Adrenal gland (tissue), 12 donors: ENCODE measurements around the gene SLC24A3. TPM values are rescaled to one million over a fixed set of nuclear protein-coding genes. Genes with fewer than 3 reads are reported as not detected.

Source experiments
- DNase-seq, 7 donors: peaks; one replicate each; pipeline ENCODE4 v3.0.0-alpha.2; 2019 to 2020
- H3K27ac ChIP-seq, 5 donors: fragments of 200-600 bp; sonication (generic) in 4 of 5; 1 replicate in 3 of 5; 2 replicates in 2 of 5; pipeline versions ENCODE4 v1.5.1 to v1.8.0; 2016 to 2020; ENCODE audit warnings: mild to moderate bottlenecking in 1 of 5
- H3K27me3 ChIP-seq: fragments of 200-600 bp; 2 replicates; pipeline ENCODE4 v1.8.0; 2021
- H3K36me3 ChIP-seq, 2 donors: fragments of 200-600 bp; replicated peaks in 1 of 2; 1 replicate in 1 of 2; 2 replicates in 1 of 2; pipeline versions ENCODE4 v1.5.1 to v1.8.0; 2018 to 2022
- H3K4me1 ChIP-seq, 2 donors: fragments of 200-600 bp; replicated peaks in 1 of 2; 1 replicate in 1 of 2; 2 replicates in 1 of 2; pipeline versions ENCODE4 v1.5.1 to v1.8.0; 2018 to 2021
- H3K4me3 ChIP-seq, 4 donors: fragments of 200-600 bp; sonication (generic) in 3 of 4; one replicate each; pipeline ENCODE4 v1.5.1; 2016 to 2018
- H3K9me3 ChIP-seq, 3 donors: fragments of 200-600 bp; sonication (generic) in 1 of 3; replicated peaks in 1 of 3; 1 replicate in 2 of 3; 2 replicates in 1 of 3; pipeline versions ENCODE4 v1.5.1 to v1.8.0; 2016 to 2021
- CTCF ChIP-seq, 6 experiments: fragments of 450-650 bp in 4 of 6; fragments of 200-600 bp in 2 of 6; sonication (generic) in 1 of 6; IDR thresholded peaks; 1 replicate in 5 of 6; 2 replicates in 1 of 6; pipeline versions ENCODE4 v1.5.1 to v1.8.0; 2016 to 2021; ENCODE audit warnings: antibody characterized with exemption in 6 of 6, mild to moderate bottlenecking in 2 of 6, moderate library complexity in 1 of 6
- POLR2A ChIP-seq, 2 donors: fragments of 450-650 bp; IDR thresholded peaks; one replicate each; pipeline ENCODE4 v1.6.1; 2017; ENCODE audit warnings: antibody characterized with exemption in 2 of 2, mild to moderate bottlenecking in 2 of 2, moderate library complexity in 1 of 2
- WGBS, 4 donors: extraction: QIAGEN DNeasy Blood & Tissue Kit in 2 of 4; methylation state at CpG; one replicate each; pipeline versions ENCODE4 v1.1.5 to v1.1.7; 2013 to 2017; 5-methylcytosine and 5-hydroxymethylcytosine counted together
- intact Hi-C, 2 donors: fragments of 100-400 bp; cut with DNase I; formaldehyde crosslinking; loops; one replicate each; pipeline versions ENCODE4 v1.14.1 to v1.15.0; 2022 to 2023
- polyA plus RNA-seq, 3 donors: library from polyadenylated mRNA; stranded (reverse); fragments of 200-250 nt in 2 of 3; fragments of 350-450 nt in 1 of 3; fragmentation: Illumina TruSeq in 1 of 3; extraction: RNeasy Lipid Tissue Mini Kit (QIAGEN cat#74804) in 1 of 3; gene quantifications; one replicate each; pipeline ENCODE4 v1.2.3, GENCODE V29; 2013 to 2014
- total RNA-seq, 9 donors: library from RNA; depleted of rRNA in 4 of 9; stranded (reverse); fragments of >200 nt in 4 of 9; fragments of 120-200 nt in 1 of 9; fragmentation: NEBNext Ultra II Directional in 1 of 9; extraction: Animal tissue kit (Norgen Biotek cat#: 25700) in 1 of 9; gene quantifications; one replicate each; pipeline versions ENCODE4 v1.1.0 to v1.2.4, GENCODE V29; 2013 to 2023
- donor health status: healthy with polysubstance abuse.
- donor health status: Bipolar disorder and iron deficiency.
- donor health status: DM: yes; HTN: yes; CAD: no.
- donor health status: DM: no; HTN: no; CAD: no.
- donor health status: DM: no; HTN: no; CAD: no.
- donor health status: DM: yes; HTN: yes; CAD: no.

SLC24A3 gene
- total and polyA plus RNA-seq, 12 donors: 0.89 to 44.4 (median 2.7) TPM

GRCh38 chr20:19318610-19319009 lies 106.2 kb downstream of the SLC24A3 start:
- Histone ChIP-seq H3K4me1 (no peaks in the 10 kb centered on the region), H3K4me3 (no peak overlapping the region), H3K27me3 (no peaks in the 10 kb centered on the region), H3K36me3 (no peaks in the 10 kb centered on the region), H3K9me3 (no peaks in the 10 kb centered on the region), H3K27ac (no peak overlapping the region)
- 65 to 76% (median 69%) methylated on average over 4 of the region's 4 CpGs for WGBS, 4 donors
- intact Hi-C loops: no loop called here
- no peak for DNase-seq
- TF ChIP-seq CTCF (IDR thresholded peaks at IDR 0.05): no peak
- no peak for TF ChIP-seq POLR2A (IDR thresholded peaks at IDR 0.05)

- Histone ChIP-seq H3K27me3 (no peaks in the 10 kb centered on the region), H3K4me1 (no peaks in the 10 kb centered on the region), H3K9me3 (no peaks in the 10 kb centered on the region), H3K36me3 (no peaks in the 10 kb centered on the region), H3K4me3 (no peak overlapping the region), H3K27ac (no peak overlapping the region)
- no peak for TF ChIP-seq CTCF (IDR thresholded peaks at IDR 0.05)
- TF ChIP-seq POLR2A (IDR thresholded peaks at IDR 0.05): no peak
- DNase-seq: no peak
- 63 to 76% (median 71%) methylated on average over 8 of the region's 8 CpGs for WGBS, 4 donors
- intact Hi-C loops: no loop called here
Observed at GRCh38 chr20:19320005-19320404, 107.6 kb downstream of the SLC24A3 start.

GRCh38 chr20:19321176-19321575 lies 108.7 kb downstream of the SLC24A3 start:
- TF ChIP-seq POLR2A (IDR thresholded peaks at IDR 0.05) (no peak), CTCF (IDR thresholded peaks at IDR 0.05) (no peak)
- Histone ChIP-seq H3K27ac (no peak overlapping the region), H3K4me3 (no peak overlapping the region), H3K27me3 (no peaks in the 10 kb centered on the region), H3K4me1 (no peaks in the 10 kb centered on the region), H3K9me3 (no peaks in the 10 kb centered on the region), H3K36me3 (no peaks in the 10 kb centered on the region)
- DNase-seq: no peak
- intact Hi-C loops: no loop called here
- 86 to 89% (median 88%) methylated on average over 5 of the region's 5 CpGs for WGBS, 4 donors

- Histone ChIP-seq H3K36me3 (no peaks in the 10 kb centered on the region), H3K27me3 (no peaks in the 10 kb centered on the region), H3K27ac (no peak overlapping the region), H3K4me1 (no peaks in the 10 kb centered on the region), H3K9me3 (no peaks in the 10 kb centered on the region), H3K4me3 (no peak overlapping the region)
- 88 to 92% (median 90%) methylated on average over 10 to 12 of the region's 12 CpGs for WGBS, 4 donors
- no peak for TF ChIP-seq POLR2A (IDR thresholded peaks at IDR 0.05)
- TF ChIP-seq CTCF (IDR thresholded peaks at IDR 0.05): no peak
- no peak for DNase-seq
- intact Hi-C loops: no loop called here
Observed at GRCh38 chr20:19322061-19322985, 109.9 kb downstream of the SLC24A3 start.
